BJ (cell line): ENCODE results near the gene PADI6. TPM values are rescaled to one million over a fixed set of nuclear protein-coding genes. Genes with fewer than 3 reads are reported as not detected.

Experiments
- CTCF ChIA-PET: fragments of 350-600 bp; formaldehyde crosslinking; extraction: SDS; loops from one replicate; lab custom pipeline; 2021; ENCODE audit warnings: antibody characterized with exemption, inconsistent platforms; lab: Yijun Ruan, JAX
- POLR2A ChIA-PET: fragments of 300-600 bp; sonication (Branson Sonifier 250); formaldehyde crosslinking; extraction: SDS; loops from one replicate; lab custom pipeline; 2021; ENCODE audit warnings: antibody characterized with exemption; lab: Charles Lee
- DNase-seq: peaks from one replicate; pipeline ENCODE4 v3.0.0-alpha.2; 2011; ENCODE audit warnings: low read depth
- H3K27me3 ChIP-seq: 2 replicates; pipeline ENCODE4 v1.6.0; 2011; ENCODE audit warnings: low read length; ENCODE audit not compliant: control insufficient read depth, insufficient read depth
- H3K36me3 ChIP-seq: 2 replicates; pipeline ENCODE4 v1.5.1; 2011; ENCODE audit warnings: low read length; ENCODE audit not compliant: control insufficient read depth, insufficient read depth
- H3K4me3 ChIP-seq: 2 replicates; pipeline ENCODE4 v1.5.1; 2011; ENCODE audit warnings: low read depth, mild to moderate bottlenecking, control low read depth, low read length
- CTCF ChIP-seq: IDR thresholded peaks from 2 replicates; pipeline ENCODE4 v1.5.1; 2011; ENCODE audit warnings: low read depth, mild to moderate bottlenecking, control low read depth, inconsistent platforms, low read length, moderate library complexity; ENCODE audit not compliant: insufficient read depth
- polyA plus RNA-seq: library from polyadenylated mRNA; depleted of rRNA; stranded (reverse); fragments of >200 nt; gene quantifications from 2 replicates; pipeline ENCODE4 v1.2.3, GENCODE V29; 2011

Gene PADI6
- polyA plus RNA-seq, 1 experiment = not detected

- Histone ChIP-seq H3K36me3 (no peaks in the 10 kb centered on the region), H3K4me3 (no peak overlapping the region), H3K27me3 (peaks cover 3% of the 10 kb centered on the region)
- CTCF ChIA-PET = interaction anchor here (1.2 to 1.4 kb wide), 2 partner anchors 14 to 20 kb away, joined by 4 to 6 read pairs; no protein-coding TSS in a partner anchor
- POLR2A ChIA-PET = no interaction called here
- no peak for DNase-seq
- TF ChIP-seq CTCF = no peak
These were observed 15.5 kb upstream of the PADI6 start for GRCh38 chr1:17356387-17357026.

GRCh38 chr1:17358557-17358956 is 13.4 kb upstream of the PADI6 start:
- Histone ChIP-seq H3K36me3 (no peaks in the 10 kb centered on the region), H3K27me3 (peaks cover 4% of the 10 kb centered on the region), H3K4me3 (no peak overlapping the region)
- no peak for TF ChIP-seq CTCF
- DNase-seq = no peak
- CTCF ChIA-PET = no interaction called here
- POLR2A ChIA-PET = no interaction called here

- H3K27me3 ChIP-seq = peaks cover 4% of the 10 kb centered on the region
- DNase-seq = no peak
- H3K4me3 ChIP-seq = no peak overlapping the region
- ChIA-PET CTCF (no interaction called here), POLR2A (no interaction called here)
- no peak for TF ChIP-seq CTCF
- H3K36me3 ChIP-seq = no peaks in the 10 kb centered on the region
These were observed 13.0 kb upstream of the PADI6 start for GRCh38 chr1:17359031-17359430.

GRCh38 chr1:17359808-17360207 is 12.2 kb upstream of the PADI6 start:
- CTCF ChIA-PET = no interaction called here
- DNase-seq = no peak
- Histone ChIP-seq H3K4me3 (no peak overlapping the region), H3K36me3 (no peaks in the 10 kb centered on the region), H3K27me3 (peaks cover 4% of the 10 kb centered on the region)
- POLR2A ChIA-PET = no interaction called here
- no peak for TF ChIP-seq CTCF

GRCh38 chr1:17360272-17360956 is 11.6 kb upstream of the PADI6 start:
- ChIA-PET POLR2A (no interaction called here), CTCF (interaction anchor here (0.7 kb wide), 1 partner anchor 9 kb away, joined by 3 read pairs; no protein-coding TSS in a partner anchor)
- DNase-seq = no peak
- Histone ChIP-seq H3K4me3 (no peak overlapping the region), H3K27me3 (peaks cover 4% of the 10 kb centered on the region), H3K36me3 (no peaks in the 10 kb centered on the region)
- TF ChIP-seq CTCF = no peak
